ENCODE results near the gene CEMIP. TPM values are rescaled to one million over a fixed set of nuclear protein-coding genes. Genes with fewer than 3 reads are reported as not detected.

Gene CEMIP
- total RNA-seq, 4 donors from 2014 or later: 0.11 to 2.0 (median 0.98) TPM

GRCh38 chr15:80972276-80972675 lies 193.1 kb downstream of the CEMIP start:
- TF ChIP-seq, protein P1, sequence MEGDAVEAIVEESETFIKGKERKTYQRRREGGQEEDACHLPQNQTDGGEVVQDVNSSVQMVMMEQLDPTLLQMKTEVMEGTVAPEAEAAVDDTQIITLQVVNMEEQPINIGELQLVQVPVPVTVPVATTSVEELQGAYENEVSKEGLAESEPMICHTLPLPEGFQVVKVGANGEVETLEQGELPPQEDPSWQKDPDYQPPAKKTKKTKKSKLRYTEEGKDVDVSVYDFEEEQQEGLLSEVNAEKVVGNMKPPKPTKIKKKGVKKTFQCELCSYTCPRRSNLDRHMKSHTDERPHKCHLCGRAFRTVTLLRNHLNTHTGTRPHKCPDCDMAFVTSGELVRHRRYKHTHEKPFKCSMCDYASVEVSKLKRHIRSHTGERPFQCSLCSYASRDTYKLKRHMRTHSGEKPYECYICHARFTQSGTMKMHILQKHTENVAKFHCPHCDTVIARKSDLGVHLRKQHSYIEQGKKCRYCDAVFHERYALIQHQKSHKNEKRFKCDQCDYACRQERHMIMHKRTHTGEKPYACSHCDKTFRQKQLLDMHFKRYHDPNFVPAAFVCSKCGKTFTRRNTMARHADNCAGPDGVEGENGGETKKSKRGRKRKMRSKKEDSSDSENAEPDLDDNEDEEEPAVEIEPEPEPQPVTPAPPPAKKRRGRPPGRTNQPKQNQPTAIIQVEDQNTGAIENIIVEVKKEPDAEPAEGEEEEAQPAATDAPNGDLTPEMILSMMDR (IDR thresholded peaks at IDR 0.05): no peak
- no peak for TF ChIP-seq POLR2A (IDR thresholded peaks at IDR 0.05)
- intact Hi-C loops (cut with DNase I): loop anchor here (5.0 to 10.0 kb wide), 2 partner anchors 195 to 293 kb away; partner anchors contain the start of gene CEMIP
- 93 to 97% methylated on average over 3 of the region's 3 CpGs for whole genome bisulfite sequencing, 2 donors
- no peak for DNase-seq
- no peaks in the 10 kb centered on the region for H3K9me3 ChIP-seq
- no peak overlapping the region for H3K27ac ChIP-seq
- peaks cover 8 to 9% of the 10 kb centered on the region in 2 donors for H3K36me3 ChIP-seq
- peaks cover 24 to 47% of the 10 kb centered on the region in 2 donors for H3K4me1 ChIP-seq
- H3K4me3 ChIP-seq (replicated peaks in 1 of 3): no peak overlapping the region
- no peaks in the 10 kb centered on the region for H3K27me3 ChIP-seq

DNA sequence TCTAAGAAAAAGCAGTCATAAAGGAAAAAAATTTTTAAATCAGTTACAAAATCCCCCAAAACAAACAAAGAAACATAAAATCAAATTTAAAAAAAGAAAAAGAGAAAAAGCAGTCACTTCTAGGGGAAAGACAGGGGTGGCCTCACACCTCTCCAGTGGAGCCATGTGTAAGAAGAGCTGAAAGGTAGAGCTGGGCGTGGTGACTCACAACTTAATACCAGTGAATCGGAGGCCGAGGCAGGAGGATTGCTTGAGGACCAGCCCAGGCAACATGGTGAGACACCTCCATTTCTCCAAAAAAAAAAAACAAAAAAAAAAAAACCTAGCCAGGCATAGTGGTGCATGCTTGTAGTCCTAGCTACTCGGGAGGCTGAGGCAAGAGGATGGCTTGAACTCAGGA lies 195.7 kb downstream of the CEMIP start:
- H3K4me1 ChIP-seq: peaks cover 25 to 50% of the 10 kb centered on the region in 2 donors
- no peaks in the 10 kb centered on the region for H3K9me3 ChIP-seq
- no peak for DNase-seq
- 95 to 98% methylated on average over 4 of the region's 4 CpGs for WGBS, 2 donors
- no peak overlapping the region for H3K4me3 ChIP-seq (replicated peaks in 1 of 3)
- intact Hi-C loops (cut with DNase I): loop anchor here (5.0 to 10.0 kb wide), 2 partner anchors 198 to 290 kb away; partner anchors contain the start of gene CEMIP
- peaks cover 6 to 8% of the 10 kb centered on the region in 2 donors for H3K36me3 ChIP-seq
- no peaks in the 10 kb centered on the region for H3K27me3 ChIP-seq
- H3K27ac ChIP-seq: no peak overlapping the region
- TF ChIP-seq, protein P1 (IDR thresholded peaks at IDR 0.05): no peak
- no peak for TF ChIP-seq POLR2A (IDR thresholded peaks at IDR 0.05)

DNA sequence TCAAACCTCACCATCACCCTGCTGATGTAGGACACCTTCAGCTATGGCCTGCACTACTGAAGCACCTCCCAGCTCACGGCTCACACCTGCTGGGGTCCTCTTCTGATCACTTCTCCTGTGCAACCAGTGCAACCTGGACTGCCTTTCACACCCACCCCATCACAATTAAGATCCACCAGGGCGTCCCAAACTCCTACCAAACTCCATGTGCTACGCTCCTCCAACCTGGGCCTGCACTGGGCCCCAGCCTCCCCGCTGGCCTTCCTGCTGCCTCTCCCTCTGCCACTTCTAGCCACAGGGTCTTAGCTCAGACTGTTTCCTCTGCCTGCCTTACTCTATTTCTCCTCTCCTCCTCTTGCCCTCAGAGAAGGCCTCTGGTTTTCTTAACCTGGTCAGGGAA lies 197.7 kb downstream of the CEMIP start:
- Histone ChIP-seq H3K36me3 (peaks cover 12% of the 10 kb centered on the region in 2 donors), H3K27me3 (no peaks in the 10 kb centered on the region), H3K4me3 (replicated peaks in 1 of 3) (no peak overlapping the region), H3K27ac (peak overlapping the region in 2 of 3 donors; percentile 70 to 76), H3K9me3 (no peaks in the 10 kb centered on the region), H3K4me1 (peaks cover 29 to 58% of the 10 kb centered on the region in 2 donors)
- TF ChIP-seq POLR2A (IDR thresholded peaks at IDR 0.05): no peak
- TF ChIP-seq, protein P1 (IDR thresholded peaks at IDR 0.05): no peak
- no peak for DNase-seq
- 72 to 100% methylated on average over 4 of the region's 4 CpGs for WGBS, 2 donors
- intact Hi-C loops (cut with DNase I): loop anchor here (10.0 kb wide), 1 partner anchor 288 kb away; no protein-coding TSS in a partner anchor

- WGBS, 2 donors: 27 to 49% methylated on average over 4 to 7 of the region's 7 CpGs
- TF ChIP-seq POLR2A (IDR thresholded peaks at IDR 0.05): no peak
- TF ChIP-seq, protein P1 (IDR thresholded peaks at IDR 0.05): peak in 3 of 6 experiments; percentile 32 to 46 (median 42)
- intact Hi-C loops (cut with DNase I): loop anchor here (10.0 kb wide), 1 partner anchor 287 kb away; no protein-coding TSS in a partner anchor
- Histone ChIP-seq H3K27me3 (no peaks in the 10 kb centered on the region), H3K4me1 (peaks cover 29 to 58% of the 10 kb centered on the region in 2 donors), H3K27ac (peak overlapping the region in 2 of 3 donors; percentile 70 to 76), H3K9me3 (no peaks in the 10 kb centered on the region), H3K4me3 (replicated peaks in 1 of 3) (no peak overlapping the region), H3K36me3 (peaks cover 12% of the 10 kb centered on the region in 2 donors)
- DNase-seq: peak; percentile 50 to 52
These were observed 198.5 kb downstream of the CEMIP start for GRCh38 chr15:80977627-80978036.

DNA sequence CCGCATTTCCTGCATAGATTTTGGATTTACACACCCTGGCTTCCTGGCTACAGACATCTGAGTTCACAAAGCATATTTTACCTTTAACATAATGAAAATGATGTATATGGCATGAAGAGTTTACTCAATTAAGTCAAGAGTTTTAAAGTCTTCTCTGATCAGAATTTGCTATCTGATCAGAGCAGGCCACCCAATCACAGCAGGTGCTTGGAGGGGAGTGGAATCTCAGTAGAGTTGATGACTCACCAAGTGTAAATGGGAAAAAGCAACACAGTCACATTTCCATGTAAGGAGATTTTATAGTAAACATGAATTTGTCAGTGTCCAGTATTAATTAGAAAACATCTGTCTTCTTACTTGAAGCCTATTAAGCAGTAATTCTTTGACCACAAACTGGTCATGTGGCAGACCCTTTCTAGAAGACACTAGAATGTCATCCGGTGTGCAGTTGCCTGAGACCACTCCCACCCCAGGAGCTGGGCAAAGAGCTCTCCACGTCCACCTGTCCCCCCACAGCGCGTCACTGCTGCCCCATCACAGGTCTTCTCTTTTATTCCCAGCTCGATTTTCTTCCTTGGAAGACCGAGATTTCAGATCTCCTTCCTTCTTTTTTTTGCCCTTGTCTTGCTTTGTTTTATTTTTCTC lies 199.6 kb downstream of the CEMIP start:
- peaks cover 12% of the 10 kb centered on the region in 2 donors for H3K36me3 ChIP-seq
- intact Hi-C loops (cut with DNase I): loop anchor here (10.0 kb wide), 1 partner anchor 286 kb away; no protein-coding TSS in a partner anchor
- H3K27me3 ChIP-seq: no peaks in the 10 kb centered on the region
- H3K4me3 ChIP-seq (replicated peaks in 1 of 3): no peak overlapping the region
- peaks cover 18 to 47% of the 10 kb centered on the region in 2 donors for H3K4me1 ChIP-seq
- 93 to 95% methylated on average over 7 of the region's 7 CpGs for WGBS, 2 donors
- TF ChIP-seq POLR2A (IDR thresholded peaks at IDR 0.05): no peak
- TF ChIP-seq, protein P1 (IDR thresholded peaks at IDR 0.05): no peak
- H3K9me3 ChIP-seq: no peaks in the 10 kb centered on the region
- no peak for DNase-seq
- peak overlapping the region in 2 of 3 donors; percentile 8 to 22 for H3K27ac ChIP-seq
